AG10803 (cell line): ENCODE measurements around the gene CGRRF1.

ENCODE experiments used
- DNase-seq: peaks from one replicate; pipeline ENCODE4 v3.0.0; 2010; ENCODE audit warnings: low read depth
- H3K4me3 ChIP-seq: 2 replicates; pipeline ENCODE4 v1.5.1; 2011; ENCODE audit warnings: mild to moderate bottlenecking, low read length, control low read depth
- TF ChIP-seq, protein P1 (sequence below): conservative IDR thresholded peaks from 2 replicates; pipeline ENCODE4 v1.5.1; 2011; ENCODE audit warnings: mild to moderate bottlenecking, low read length, control low read depth, inconsistent platforms

Gene CGRRF1

DNA sequence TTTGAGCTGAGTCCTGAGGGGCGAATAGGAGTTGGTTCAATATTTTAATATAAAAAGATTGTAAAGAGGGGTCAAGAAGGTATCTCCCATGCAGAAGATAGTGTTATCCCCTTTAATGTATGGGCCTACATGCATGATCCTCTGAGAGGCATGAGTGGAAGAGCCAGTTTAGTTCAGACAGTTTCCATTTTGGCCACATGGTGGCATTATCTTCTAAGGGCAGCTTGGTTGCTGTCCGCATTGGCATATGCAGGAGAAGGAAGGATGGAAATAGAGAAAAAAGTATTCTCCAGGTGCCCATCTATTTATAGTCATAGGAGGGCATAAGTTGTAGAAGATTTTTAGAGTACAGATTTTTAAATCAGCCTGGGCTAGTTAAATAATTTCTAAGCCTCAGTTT lies 62.6 kb downstream of the CGRRF1 start:
- no peak overlapping the region for H3K4me3 ChIP-seq
- TF ChIP-seq, protein P1, sequence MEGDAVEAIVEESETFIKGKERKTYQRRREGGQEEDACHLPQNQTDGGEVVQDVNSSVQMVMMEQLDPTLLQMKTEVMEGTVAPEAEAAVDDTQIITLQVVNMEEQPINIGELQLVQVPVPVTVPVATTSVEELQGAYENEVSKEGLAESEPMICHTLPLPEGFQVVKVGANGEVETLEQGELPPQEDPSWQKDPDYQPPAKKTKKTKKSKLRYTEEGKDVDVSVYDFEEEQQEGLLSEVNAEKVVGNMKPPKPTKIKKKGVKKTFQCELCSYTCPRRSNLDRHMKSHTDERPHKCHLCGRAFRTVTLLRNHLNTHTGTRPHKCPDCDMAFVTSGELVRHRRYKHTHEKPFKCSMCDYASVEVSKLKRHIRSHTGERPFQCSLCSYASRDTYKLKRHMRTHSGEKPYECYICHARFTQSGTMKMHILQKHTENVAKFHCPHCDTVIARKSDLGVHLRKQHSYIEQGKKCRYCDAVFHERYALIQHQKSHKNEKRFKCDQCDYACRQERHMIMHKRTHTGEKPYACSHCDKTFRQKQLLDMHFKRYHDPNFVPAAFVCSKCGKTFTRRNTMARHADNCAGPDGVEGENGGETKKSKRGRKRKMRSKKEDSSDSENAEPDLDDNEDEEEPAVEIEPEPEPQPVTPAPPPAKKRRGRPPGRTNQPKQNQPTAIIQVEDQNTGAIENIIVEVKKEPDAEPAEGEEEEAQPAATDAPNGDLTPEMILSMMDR: peak; percentile 49
- no peak for DNase-seq

DNA sequence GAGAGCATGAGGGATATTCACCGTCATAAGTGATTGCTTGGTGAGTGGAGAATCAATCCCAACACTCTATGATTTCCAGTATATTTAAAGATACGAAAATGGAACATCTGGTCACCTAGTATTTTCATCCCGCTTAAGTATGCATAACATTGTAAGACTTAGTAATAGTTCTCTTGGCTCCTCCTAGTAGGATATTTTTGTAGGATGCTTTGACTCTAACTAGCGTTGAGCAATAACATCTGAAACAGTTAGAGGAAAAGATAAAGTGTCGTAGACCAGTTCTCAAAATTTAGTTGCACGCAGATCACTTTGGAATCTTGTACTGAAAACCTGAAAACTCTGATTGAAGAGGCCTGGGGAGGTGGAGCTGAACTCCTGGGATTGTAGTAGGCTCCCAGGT lies 64.8 kb downstream of the CGRRF1 start:
- peak; percentile 75 for DNase-seq
- TF ChIP-seq, protein P1: no peak
- no peak overlapping the region; the same call in 1 of the 2 replicates for H3K4me3 ChIP-seq

DNA sequence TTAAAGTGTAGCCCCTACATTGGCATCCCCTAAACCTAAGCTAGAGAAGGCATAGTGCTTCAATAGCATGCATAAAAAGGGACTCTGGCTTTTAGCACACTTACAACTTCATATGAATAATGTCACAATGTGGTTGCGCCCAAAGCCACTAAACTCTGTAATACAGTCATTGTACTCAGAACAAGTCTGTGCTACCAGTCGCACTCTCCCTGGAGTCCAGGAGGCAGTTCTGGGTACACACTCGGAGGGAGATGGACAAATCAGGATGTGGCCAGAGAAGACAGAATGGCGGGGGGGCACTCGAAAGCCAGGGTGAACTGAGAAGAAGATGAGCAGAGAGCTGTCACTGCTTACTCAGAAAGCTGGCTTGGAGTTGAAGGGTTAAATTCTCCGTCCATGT lies 67.8 kb downstream of the CGRRF1 start:
- DNase-seq: no peak
- no peak overlapping the region for H3K4me3 ChIP-seq
- TF ChIP-seq, protein P1: no peak

DNA sequence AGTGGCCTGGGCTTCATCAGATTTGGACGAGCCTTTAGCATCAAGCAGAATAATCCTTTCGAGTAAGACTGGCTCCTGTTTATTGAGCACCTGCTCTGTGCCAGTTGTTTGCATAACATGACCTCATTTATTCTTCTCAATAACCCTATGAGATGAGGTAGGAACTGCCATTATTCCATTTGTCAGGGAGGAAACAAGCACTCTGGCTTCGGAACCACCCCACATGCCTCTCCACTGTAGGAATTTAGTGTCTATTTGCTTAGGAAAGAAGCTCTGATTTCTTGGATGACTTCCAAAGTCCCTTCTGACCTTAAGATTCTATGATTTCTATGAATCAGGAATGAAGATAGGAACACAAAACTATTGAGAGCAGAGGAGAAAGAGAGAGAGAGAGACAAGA lies 68.3 kb downstream of the CGRRF1 start:
- DNase-seq: peak; percentile 33
- TF ChIP-seq, protein P1: no peak
- no peak overlapping the region for H3K4me3 ChIP-seq

DNA sequence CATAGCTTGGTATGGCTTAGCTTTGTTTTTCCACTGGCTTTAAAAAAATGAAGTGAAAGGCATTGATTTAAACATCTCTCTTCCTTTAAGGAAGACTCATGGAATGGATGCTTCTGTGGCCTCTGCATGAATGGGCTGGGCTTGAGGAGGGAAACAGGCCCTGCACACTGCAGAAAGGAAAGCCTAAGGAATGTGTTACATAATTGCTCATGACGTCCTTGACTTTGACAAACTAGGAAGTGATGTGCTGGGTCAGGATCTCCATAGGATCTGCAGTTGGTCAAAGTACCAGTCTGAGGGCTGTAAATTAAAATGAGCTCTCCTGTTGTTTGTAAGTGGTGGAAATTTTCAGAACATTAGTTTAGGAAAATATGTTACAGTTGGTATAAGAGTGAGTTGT lies 69.9 kb downstream of the CGRRF1 start:
- peak; percentile 68 for DNase-seq
- no peak overlapping the region for H3K4me3 ChIP-seq
- TF ChIP-seq, protein P1: no peak

DNA sequence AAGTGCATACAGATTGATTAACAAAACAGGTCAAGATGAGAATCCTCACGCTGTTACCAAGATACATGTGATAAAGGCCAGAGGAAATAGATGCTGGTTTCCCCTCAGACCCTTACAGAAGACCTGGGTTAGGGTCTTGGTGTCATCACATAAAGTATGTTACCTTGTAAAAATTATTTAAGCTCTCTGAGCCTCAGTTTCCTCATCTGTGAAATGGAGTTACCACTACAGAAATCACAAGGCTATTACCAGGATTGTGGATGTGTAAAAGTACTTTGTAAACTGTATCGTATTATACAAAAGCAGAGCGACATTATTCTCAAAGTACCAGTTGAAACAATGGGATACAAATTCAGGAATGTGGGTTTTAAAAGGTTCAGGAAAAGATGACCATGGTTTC lies 71.2 kb downstream of the CGRRF1 start:
- no peak overlapping the region for H3K4me3 ChIP-seq
- DNase-seq: no peak
- TF ChIP-seq, protein P1: no peak

DNA sequence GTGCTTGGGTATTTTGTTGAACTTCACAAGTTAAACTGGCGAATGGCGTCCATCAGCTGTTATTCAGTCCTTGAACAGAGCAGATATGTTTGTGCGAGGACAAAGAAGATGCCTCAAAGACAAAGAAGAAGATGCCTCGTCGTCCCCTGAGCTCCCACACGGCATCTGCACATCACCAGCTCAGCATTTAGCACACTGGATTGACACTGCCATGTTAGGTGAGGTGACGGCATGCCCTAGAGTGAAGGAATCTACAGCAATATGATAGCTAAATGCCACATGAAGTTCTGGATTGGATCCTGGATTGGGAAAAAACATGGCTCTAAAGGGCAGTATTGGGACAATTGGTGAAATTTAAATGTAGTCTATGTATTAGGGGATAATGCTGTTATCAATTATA lies 72.6 kb downstream of the CGRRF1 start:
- TF ChIP-seq, protein P1: no peak
- no peak overlapping the region for H3K4me3 ChIP-seq

More for the DNA sequence above, 72.6 kb downstream of the CGRRF1 start:
- DNase-seq: no peak
